HEK293 (cell line): ENCODE data around the gene CCSER1.

Source experiments
- CTCF ChIA-PET: fragments of 350-600 bp; formaldehyde crosslinking; extraction: SDS; loops from one replicate; lab custom pipeline; 2021; ENCODE audit warnings: antibody characterized with exemption; lab: Yijun Ruan, JAX
- POLR2A ChIA-PET: fragments of 300-600 bp; formaldehyde crosslinking; extraction: SDS; loops from one replicate; lab custom pipeline; 2020; ENCODE audit warnings: antibody characterized with exemption, inconsistent platforms; lab: Yijun Ruan, JAX
- H3K27ac ChIP-seq: fragments of 200-500 bp; sonication (Bioruptor generic); 2 replicates; pipeline ENCODE4 v1.5.1; 2014; ENCODE audit warnings: low read depth, low read length, control low read depth, inconsistent platforms; ENCODE audit errors: extremely low read depth
- H3K36me3 ChIP-seq, 2 experiments: fragments of 200-500 bp in 1 of 2; sonication (Bioruptor generic) in 1 of 2; 1 replicate in 1 of 2; 2 replicates in 1 of 2; pipeline ENCODE4 v1.5.1; 2014 to 2017; ENCODE audit warnings: inconsistent platforms in 2 of 2, low read length in 2 of 2; ENCODE audit not compliant: control insufficient read depth in 2 of 2, insufficient read depth in 1 of 2
- H3K4me1 ChIP-seq: fragments of 200-500 bp; sonication (Bioruptor generic); 2 replicates; pipeline ENCODE4 v1.5.1; 2014; ENCODE audit warnings: mild to moderate bottlenecking, low read length, inconsistent platforms; ENCODE audit not compliant: control insufficient read depth, insufficient read depth
- H3K4me3 ChIP-seq: 2 replicates; pipeline ENCODE4 v1.5.1; 2011; ENCODE audit warnings: low read depth, mild to moderate bottlenecking, control low read depth, low read length, moderate library complexity
- H3K9me3 ChIP-seq: fragments of 200-500 bp; sonication (Bioruptor generic); 2 replicates; pipeline ENCODE4 v1.5.1; 2014; ENCODE audit warnings: low read depth, low read length, inconsistent platforms; ENCODE audit not compliant: control insufficient read depth, insufficient read depth
- KLF1 ChIP-seq: fragments of 450-650 bp; formaldehyde crosslinking; IDR thresholded peaks from 2 replicates; pipeline ENCODE4 v1.5.1; 2016; ENCODE audit warnings: missing biosample characterization, missing genetic modification characterization
- SALL2 ChIP-seq: fragments of 450-650 bp; formaldehyde crosslinking; IDR thresholded peaks from 2 replicates; pipeline ENCODE4 v1.5.0; 2017; ENCODE audit warnings: missing biosample characterization, mild to moderate bottlenecking, missing genetic modification characterization, borderline replicate concordance
- SCRT1 ChIP-seq: fragments of 450-650 bp; formaldehyde crosslinking; IDR thresholded peaks from 2 replicates; pipeline ENCODE4 v1.5.1; 2016; ENCODE audit warnings: missing biosample characterization, missing genetic modification characterization, borderline replicate concordance
- SETDB1 ChIP-seq: IDR thresholded peaks from one replicate; pipeline ENCODE4 v1.6.1; 2017; ENCODE audit warnings: mild to moderate bottlenecking, low read length, moderate library complexity, mixed read lengths; ENCODE audit not compliant: insufficient read length
- SP3 ChIP-seq: fragments of 450-650 bp; formaldehyde crosslinking; IDR thresholded peaks from 2 replicates; pipeline ENCODE4 v1.5.1; 2016; ENCODE audit warnings: missing biosample characterization, missing genetic modification characterization
- ZNF146 ChIP-seq: fragments of 450-650 bp; formaldehyde crosslinking; IDR thresholded peaks from 2 replicates; pipeline ENCODE4 v1.5.1; 2016; ENCODE audit warnings: missing biosample characterization, missing genetic modification characterization
- ZNF175 ChIP-seq: fragments of 450-650 bp; formaldehyde crosslinking; IDR thresholded peaks from 2 replicates; pipeline ENCODE4 v1.5.1; 2016; ENCODE audit warnings: missing biosample characterization, missing genetic modification characterization
- ZNF214 ChIP-seq: fragments of 450-650 bp; formaldehyde crosslinking; IDR thresholded peaks from 2 replicates; pipeline ENCODE4 v1.5.1; 2017; ENCODE audit warnings: missing biosample characterization, mild to moderate bottlenecking, missing genetic modification characterization, borderline replicate concordance
- ZNF26 ChIP-seq: fragments of 450-650 bp; formaldehyde crosslinking; IDR thresholded peaks from 2 replicates; pipeline ENCODE4 v1.5.1; 2016; ENCODE audit warnings: missing biosample characterization, missing genetic modification characterization
- ZNF274 ChIP-seq, 2 experiments: fragments of 200-500 bp in 1 of 2; fragments of 450-650 bp in 1 of 2; sonication (Bioruptor generic) in 1 of 2; formaldehyde crosslinking in 1 of 2; IDR thresholded peaks; 2 replicates each; pipeline versions ENCODE4 v1.5.1 to v1.6.1; 2014 to 2016; ENCODE audit warnings: borderline replicate concordance in 1 of 2, inconsistent platforms in 1 of 2, low read length in 1 of 2, missing biosample characterization in 1 of 2, missing genetic modification characterization in 1 of 2
- ZNF324 ChIP-seq: fragments of 450-650 bp; formaldehyde crosslinking; IDR thresholded peaks from 2 replicates; pipeline ENCODE4 v1.5.1; 2016; ENCODE audit warnings: missing biosample characterization, missing genetic modification characterization
- ZNF335 ChIP-seq: fragments of 450-650 bp; formaldehyde crosslinking; conservative IDR thresholded peaks from 2 replicates; pipeline ENCODE4 v1.5.1; 2016; ENCODE audit warnings: missing biosample characterization, missing genetic modification characterization
- ZNF529 ChIP-seq: fragments of 450-650 bp; formaldehyde crosslinking; IDR thresholded peaks from 2 replicates; pipeline ENCODE4 v1.5.1; 2017; ENCODE audit warnings: missing genetic modification characterization, missing biosample characterization; ENCODE audit not compliant: insufficient replicate concordance
- ZNF560 ChIP-seq: fragments of 450-650 bp; formaldehyde crosslinking; IDR thresholded peaks from 2 replicates; pipeline ENCODE4 v1.5.1; 2017; ENCODE audit warnings: missing biosample characterization, missing genetic modification characterization, borderline replicate concordance
- ZNF600 ChIP-seq: fragments of 450-650 bp; formaldehyde crosslinking; IDR thresholded peaks from 2 replicates; pipeline ENCODE4 v1.5.1; 2016; ENCODE audit warnings: missing biosample characterization, missing genetic modification characterization
- ZNF610 ChIP-seq: fragments of 450-650 bp; formaldehyde crosslinking; IDR thresholded peaks from 2 replicates; pipeline ENCODE4 v1.5.1; 2016; ENCODE audit warnings: missing biosample characterization, missing genetic modification characterization, borderline replicate concordance
- ZNF626 ChIP-seq: fragments of 450-650 bp; sonication (Bioruptor Pico); formaldehyde crosslinking; IDR thresholded peaks from 2 replicates; pipeline ENCODE4 v1.5.1; 2018; ENCODE audit warnings: missing biosample characterization, missing genetic modification characterization, inconsistent platforms
- ZNF645 ChIP-seq: fragments of 450-650 bp; formaldehyde crosslinking; IDR thresholded peaks from 2 replicates; pipeline ENCODE4; 2016; ENCODE audit warnings: missing biosample characterization, missing genetic modification characterization
- ZNF654 ChIP-seq: fragments of 450-650 bp; formaldehyde crosslinking; IDR thresholded peaks from 2 replicates; pipeline ENCODE4 v1.5.1; 2016; ENCODE audit warnings: low read depth, missing biosample characterization, missing genetic modification characterization
- ZNF660 ChIP-seq: fragments of 450-650 bp; IDR thresholded peaks from 2 replicates; pipeline ENCODE4 v1.5.1; 2018; ENCODE audit warnings: missing biosample characterization, mild to moderate bottlenecking, missing genetic modification characterization
- ZNF664 ChIP-seq: fragments of 450-650 bp; formaldehyde crosslinking; IDR thresholded peaks from 2 replicates; pipeline ENCODE4 v1.5.1; 2016; ENCODE audit warnings: missing biosample characterization, missing genetic modification characterization
- ZNF76 ChIP-seq: fragments of 450-650 bp; formaldehyde crosslinking; IDR thresholded peaks from 2 replicates; pipeline ENCODE4; 2016; ENCODE audit warnings: low read depth, missing biosample characterization, missing genetic modification characterization, borderline replicate concordance
- ZNF768 ChIP-seq: fragments of 450-650 bp; formaldehyde crosslinking; IDR thresholded peaks from 2 replicates; pipeline ENCODE4 v1.5.1; 2018; ENCODE audit warnings: missing biosample characterization, mild to moderate bottlenecking, missing genetic modification characterization
- ZNF776 ChIP-seq: fragments of 450-650 bp; formaldehyde crosslinking; IDR thresholded peaks from 2 replicates; pipeline ENCODE4 v1.5.0; 2017; ENCODE audit warnings: missing biosample characterization, missing genetic modification characterization, borderline replicate concordance
- ZNF830 ChIP-seq: fragments of 450-650 bp; IDR thresholded peaks from 2 replicates; pipeline ENCODE4 v1.5.0; 2018; ENCODE audit warnings: missing biosample characterization, missing genetic modification characterization, low read depth, mild to moderate bottlenecking, moderate library complexity
- ZNF837 ChIP-seq: fragments of 450-650 bp; formaldehyde crosslinking; IDR thresholded peaks from 2 replicates; pipeline ENCODE4 v1.5.1; 2016; ENCODE audit warnings: missing biosample characterization, missing genetic modification characterization
- ZSCAN30 ChIP-seq: fragments of 450-650 bp; IDR thresholded peaks from 2 replicates; pipeline ENCODE4 v1.5.1; 2018; ENCODE audit warnings: missing biosample characterization, mild to moderate bottlenecking, missing genetic modification characterization, moderate library complexity

Gene CCSER1

GRCh38 chr4:90084277-90084966 lies 42.8 kb upstream of the CCSER1 start:
- POLR2A ChIA-PET: no interaction called here
- H3K36me3 ChIP-seq: no peaks in the 10 kb centered on the region
- TF ChIP-seq ZNF274 (IDR thresholded peaks at IDR 0.05; ENCODE audit: low read length) (no peak), ZNF274 (tag by site-specific recombination; IDR thresholded peaks at IDR 0.05; ENCODE audit: borderline replicate concordance) (no peak), ZNF324 (tag by site-specific recombination) (no peak), ZNF529 (tag by site-specific recombination) (no peak)
- CTCF ChIA-PET: no interaction called here
- no peak overlapping the region for H3K4me3 ChIP-seq
- no peaks in the 10 kb centered on the region for H3K9me3 ChIP-seq
- no peak overlapping the region for H3K27ac ChIP-seq
- no peaks in the 10 kb centered on the region for H3K4me1 ChIP-seq

DNA sequence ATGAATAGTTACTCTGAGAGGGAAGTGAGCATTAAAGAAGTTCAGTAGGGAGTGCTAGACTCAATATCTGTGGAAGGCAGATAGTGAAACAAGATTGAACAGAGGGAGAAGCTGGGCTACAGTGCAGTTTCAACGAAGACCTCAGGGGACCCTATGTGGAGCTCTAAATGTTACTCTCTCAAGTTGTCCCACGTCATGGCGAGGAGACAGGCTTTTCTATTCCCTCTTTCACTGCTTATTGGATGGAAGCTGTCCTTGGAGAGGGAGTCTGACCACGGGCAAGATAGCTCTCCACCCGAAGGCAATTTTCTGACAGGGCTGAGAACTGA lies 42.3 kb upstream of the CCSER1 start:
- Histone ChIP-seq H3K4me1 (no peaks in the 10 kb centered on the region), H3K4me3 (no peak overlapping the region)
- TF ChIP-seq SP3 (tag by site-specific recombination): no peak
- TF ChIP-seq SALL2 (tag by site-specific recombination): no peak
- no peak for TF ChIP-seq ZNF830 (tag by site-specific recombination)
- no peak for TF ChIP-seq ZNF768
- no peak for TF ChIP-seq ZNF776 (tag by site-specific recombination)
- TF ChIP-seq ZNF645 (tag by site-specific recombination): no peak
- no peak for TF ChIP-seq ZNF175
- TF ChIP-seq ZNF335 (tag by site-specific recombination): no peak
- no peak for TF ChIP-seq ZNF26 (tag by site-specific recombination)
- no peak for TF ChIP-seq ZNF146
- no peak for TF ChIP-seq KLF1 (tag by site-specific recombination)
- TF ChIP-seq ZNF560 (tag by site-specific recombination): no peak

GRCh38 chr4:90093526-90093925 lies 33.7 kb upstream of the CCSER1 start:
- Histone ChIP-seq H3K36me3 (no peaks in the 10 kb centered on the region), H3K9me3 (no peaks in the 10 kb centered on the region), H3K4me1 (no peaks in the 10 kb centered on the region), H3K4me3 (no peak overlapping the region), H3K27ac (no peak overlapping the region)
- ChIA-PET CTCF (no interaction called here), POLR2A (no interaction called here)
- TF ChIP-seq ZNF654 (no peak), SALL2 (tag by site-specific recombination) (no peak)

More for the DNA sequence above, 42.3 kb upstream of the CCSER1 start:
- H3K27ac ChIP-seq: no peak overlapping the region
- ChIA-PET POLR2A (no interaction called here), CTCF (no interaction called here)
- H3K9me3 ChIP-seq: no peaks in the 10 kb centered on the region
- H3K36me3 ChIP-seq: no peaks in the 10 kb centered on the region

DNA sequence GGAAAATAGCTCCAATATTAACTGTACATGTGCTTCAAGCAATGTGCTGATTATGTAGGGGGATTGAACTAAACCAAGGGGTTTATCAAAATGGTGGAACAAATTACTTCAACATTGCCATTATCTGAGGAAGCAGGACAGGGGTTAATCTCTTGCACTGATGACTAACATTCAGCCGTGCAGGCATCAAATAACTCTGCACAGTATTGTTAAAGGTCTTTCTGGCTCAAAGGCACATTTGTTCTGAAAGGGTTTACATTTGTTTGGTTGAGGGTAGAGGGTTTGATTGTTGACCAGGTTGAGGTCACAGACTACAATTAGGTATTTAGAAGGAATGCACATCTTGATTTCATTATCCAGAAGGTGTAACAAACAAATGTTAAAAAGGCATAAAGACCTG lies 32.2 kb upstream of the CCSER1 start:
- POLR2A ChIA-PET: no interaction called here
- CTCF ChIA-PET: no interaction called here
- no peaks in the 10 kb centered on the region for H3K36me3 ChIP-seq
- no peak for TF ChIP-seq ZNF626 (tag by site-specific recombination)
- TF ChIP-seq ZSCAN30 (tag by site-specific recombination): no peak
- no peak for TF ChIP-seq SETDB1
- no peak for TF ChIP-seq ZNF610 (tag by site-specific recombination)
- no peak for TF ChIP-seq ZNF600 (tag by site-specific recombination)
- TF ChIP-seq ZNF76 (tag by site-specific recombination): no peak
- TF ChIP-seq SCRT1: no peak
- no peak for TF ChIP-seq ZNF664 (tag by site-specific recombination)
- no peak for TF ChIP-seq ZNF768
- TF ChIP-seq ZNF529 (tag by site-specific recombination): no peak
- no peak for TF ChIP-seq ZNF660 (tag by site-specific recombination)
- no peak for TF ChIP-seq ZNF837 (tag by site-specific recombination)
- TF ChIP-seq ZNF214: no peak

More for the DNA sequence above, 32.2 kb upstream of the CCSER1 start:
- no peaks in the 10 kb centered on the region for H3K9me3 ChIP-seq
- no peaks in the 10 kb centered on the region for H3K4me1 ChIP-seq
- no peak overlapping the region for H3K4me3 ChIP-seq
- no peak overlapping the region for H3K27ac ChIP-seq
